ENCODE results near the gene RASSF7. TPM values are rescaled to one million over a fixed set of nuclear protein-coding genes. Genes with fewer than 3 reads are reported as not detected.
A peak's percentile ranks its signal among the peaks of the same experiment; 100 is the strongest.

Gene RASSF7
- total and polyA plus RNA-seq, 2 experiments from 2014 or later, result 11.9 to 18.8 TPM

DNA sequence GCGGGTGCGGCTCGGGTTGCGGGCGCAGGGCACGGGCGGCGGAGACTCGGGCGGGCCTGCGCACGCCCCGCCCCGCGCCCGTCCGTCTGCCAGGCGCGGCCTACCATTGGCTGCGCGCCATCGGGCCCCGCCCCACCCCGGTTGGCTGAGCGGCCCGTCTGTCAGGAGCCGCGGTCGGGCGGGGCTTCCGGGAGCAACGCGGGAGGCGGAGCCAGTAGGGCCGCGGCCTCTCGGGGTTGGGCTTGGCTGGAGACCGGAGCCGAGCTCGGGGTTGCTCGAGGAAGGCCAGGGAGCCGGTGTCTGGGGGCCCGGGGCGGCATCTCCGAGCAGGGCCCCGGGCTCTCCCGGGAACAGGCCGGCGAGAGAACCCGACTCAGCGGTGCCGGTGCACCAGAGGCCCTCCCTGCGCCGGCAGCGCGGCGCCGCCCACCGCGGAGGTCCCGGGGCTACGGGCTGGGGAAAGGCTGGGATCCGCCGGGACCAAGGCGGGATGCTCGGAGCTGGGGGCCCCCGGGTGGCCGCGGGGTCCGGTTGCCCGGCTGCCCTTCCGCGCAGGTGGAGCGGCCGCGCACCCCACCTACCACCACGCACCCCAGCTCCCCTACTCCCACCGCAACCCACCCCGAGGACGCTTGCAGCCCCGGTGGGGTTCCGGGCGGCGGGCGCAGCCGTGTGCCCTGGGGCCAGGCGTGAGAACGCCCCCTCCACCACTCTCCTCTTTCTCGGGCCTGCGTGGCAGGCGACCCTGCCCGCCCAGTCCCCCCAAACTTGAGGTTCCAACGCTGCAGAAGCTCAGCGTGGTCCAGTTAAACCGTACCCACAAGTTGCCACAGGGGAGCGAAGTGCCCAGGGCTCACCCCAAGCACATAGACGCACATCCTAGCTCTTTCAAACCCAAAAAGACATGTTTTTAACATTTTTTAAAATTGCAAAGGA, 25.0 kb upstream of the RASSF7 start, which contains the start of gene HRAS:
Gene HRAS (minus strand): TSS at position 58 of the 936 bp plus-strand sequence.
- DNase-seq, result peak; percentile 97
- peak within 1 kb of the TSS; percentile 65 for H2AFZ ChIP-seq
- H3K9ac ChIP-seq, result peak within 1 kb of the TSS; percentile 87
- no peaks in the 10 kb centered on the region for H4K20me1 ChIP-seq (ENCODE audit: insufficient read depth)
- in situ Hi-C loops (cut with MboI), result no loop called here
- H3K4me3 ChIP-seq, result peak within 1 kb of the TSS; percentile 99
- H3K4me2 ChIP-seq (ENCODE audit: unreplicated experiment), result peak within 1 kb of the TSS; percentile 96
- H3K4me1 ChIP-seq (ENCODE audit: insufficient read depth), result no peaks in the 10 kb centered on the region
- peak within 1 kb of the TSS; percentile 39 for H3K27ac ChIP-seq
- no peaks in the 10 kb centered on the region for H3K27me3 ChIP-seq (replicated peaks; ENCODE audit: insufficient read depth)
- H3K9me3 ChIP-seq (ENCODE audit: low read depth), result no peaks in the 10 kb centered on the region
- no peaks in the 10 kb centered on the region for H3K9me2 ChIP-seq (ENCODE audit: insufficient read depth)
- 3 to 8% methylated on average over 37 to 68 of the region's 97 CpGs for WGBS, 2 experiments (ENCODE audit: low coverage in 1 of 2, low lambda C conversion rate in 2 of 2, missing lambda C conversion rate in 2 of 2)
- H3K36me3 ChIP-seq (ENCODE audit: low read depth), result no peaks in the 10 kb centered on the region
- H3K79me2 ChIP-seq (ENCODE audit: insufficient read depth), result peaks cover 17% of the 10 kb centered on the region
- TF ChIP-seq EZH2 (IDR thresholded peaks at IDR 0.05; ENCODE audit: insufficient read depth, poor library complexity, severe bottlenecking) (no peak), EZH2phosphoT487 (IDR thresholded peaks at IDR 0.05; ENCODE audit: insufficient read depth, low read depth) (no peak)
- H3F3A ChIP-seq (ENCODE audit: insufficient read depth), result 0 out of 2 replicates have a peak, but pooled peaks cover 5% of the 10 kb centered on the region

DNA sequence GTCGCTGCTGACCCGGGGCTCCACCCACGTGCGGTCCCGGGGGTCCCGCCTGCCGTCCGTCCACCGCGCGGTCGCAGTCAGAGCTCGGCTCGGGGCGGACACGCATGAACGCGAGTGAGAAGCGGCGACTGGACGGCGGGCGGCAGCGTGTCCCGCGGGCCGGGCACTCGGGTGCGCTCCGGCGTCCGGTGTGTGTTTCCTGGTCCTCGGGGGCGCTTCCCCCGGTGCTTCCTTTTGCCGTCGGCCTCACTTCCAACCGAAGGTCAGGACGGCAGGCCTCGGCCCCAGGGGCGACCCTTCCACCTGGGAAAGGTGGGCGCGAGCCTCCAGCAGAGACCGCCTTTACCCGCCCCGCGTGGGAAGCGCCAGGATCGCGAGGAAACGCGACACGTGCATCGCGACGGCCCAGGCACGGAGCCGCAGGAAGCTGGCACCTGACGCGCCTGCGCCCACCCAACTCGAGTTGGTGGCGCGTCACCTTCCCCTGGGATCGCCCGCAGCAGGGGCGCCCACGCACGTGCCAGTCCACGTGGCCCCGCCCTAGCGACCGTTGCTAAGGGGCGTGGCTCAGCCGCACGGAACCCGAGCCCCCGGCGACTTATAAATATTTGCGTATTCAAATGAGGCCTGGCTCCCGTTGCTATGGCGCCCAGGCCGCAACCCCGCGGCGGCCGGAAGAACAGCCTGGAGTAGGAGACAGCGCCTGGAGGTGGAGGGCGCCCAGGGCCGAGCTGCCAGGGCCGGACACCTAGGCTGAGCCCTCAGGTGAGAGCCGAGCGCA, 23.7 kb upstream of the RASSF7 start, which contains the start of gene LRRC56:
Gene LRRC56 (plus strand): TSS at position 687 of the 781 bp plus-strand sequence. CDS start 3,158 bp downstream, outside the sequence.
- 4 to 5% methylated on average over 83 to 86 of the region's 93 CpGs for WGBS, 2 experiments (ENCODE audit: low coverage in 1 of 2, low lambda C conversion rate in 2 of 2, missing lambda C conversion rate in 2 of 2)
- Histone ChIP-seq H3K9ac (peak within 1 kb of the TSS; percentile 71), H3K79me2 (ENCODE audit: insufficient read depth) (peaks cover 17% of the 10 kb centered on the region), H3K9me2 (ENCODE audit: insufficient read depth) (no peaks in the 10 kb centered on the region), H3K27ac (peak within 1 kb of the TSS; percentile 39), H3K4me1 (ENCODE audit: insufficient read depth) (no peaks in the 10 kb centered on the region), H4K20me1 (ENCODE audit: insufficient read depth) (no peaks in the 10 kb centered on the region), H2AFZ (peak within 1 kb of the TSS; percentile 63), H3K4me2 (ENCODE audit: unreplicated experiment) (peak within 1 kb of the TSS; percentile 59), H3K4me3 (peak within 1 kb of the TSS; percentile 76), H3K36me3 (ENCODE audit: low read depth) (no peaks in the 10 kb centered on the region), H3F3A (ENCODE audit: insufficient read depth) (0 out of 2 replicates have a peak, but pooled peaks cover 5% of the 10 kb centered on the region), H3K9me3 (ENCODE audit: low read depth) (no peaks in the 10 kb centered on the region), H3K27me3 (replicated peaks; ENCODE audit: insufficient read depth) (no peaks in the 10 kb centered on the region)
- DNase-seq, result peak; percentile 86
- in situ Hi-C loops (cut with MboI), result no loop called here
- no peak for TF ChIP-seq EZH2phosphoT487 (IDR thresholded peaks at IDR 0.05; ENCODE audit: insufficient read depth, low read depth)
- no peak for TF ChIP-seq EZH2 (IDR thresholded peaks at IDR 0.05; ENCODE audit: insufficient read depth, poor library complexity, severe bottlenecking)

DNA sequence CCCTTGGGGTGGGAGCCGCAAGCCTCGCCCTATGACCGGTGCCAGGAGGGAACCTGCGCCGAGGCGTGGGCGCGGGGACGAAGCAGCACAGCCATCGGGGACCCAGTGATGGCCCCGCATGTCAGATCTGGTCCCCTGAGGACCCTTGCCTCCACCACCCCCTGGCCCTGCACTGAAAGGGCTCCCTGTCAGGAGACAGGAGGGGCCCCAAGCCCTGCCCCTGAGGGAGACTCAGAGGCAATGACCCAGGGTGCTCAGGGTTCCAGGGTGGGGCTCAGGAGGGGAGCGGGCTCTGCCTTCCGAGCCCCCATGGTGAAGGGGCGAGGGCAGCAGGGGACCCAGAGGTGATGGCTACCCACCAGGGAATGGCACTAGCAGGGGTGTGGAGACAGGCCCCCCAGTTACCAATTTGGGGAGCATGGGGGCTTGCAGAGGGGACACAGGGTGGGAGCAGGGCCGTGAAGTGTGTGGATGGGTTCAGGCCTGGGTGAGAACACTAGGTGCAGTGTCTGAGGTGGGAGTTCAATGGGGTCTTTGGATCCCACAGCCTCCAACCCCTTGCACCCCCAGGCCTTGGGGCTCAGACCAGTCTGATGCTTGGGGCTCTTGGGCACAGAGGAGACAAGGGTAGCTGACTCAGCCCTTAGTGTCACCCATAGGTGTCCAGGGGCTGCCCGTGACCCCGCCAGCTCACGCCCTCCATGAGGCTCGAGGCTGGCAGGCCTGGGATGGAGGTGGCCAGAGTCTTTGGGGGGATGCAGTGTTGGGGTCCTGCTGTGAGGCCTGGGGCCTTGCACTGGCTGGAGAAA, 22.9 kb upstream of the RASSF7 start:
- H3K9me2 ChIP-seq (ENCODE audit: insufficient read depth), result no peaks in the 10 kb centered on the region
- H3K27me3 ChIP-seq (replicated peaks; ENCODE audit: insufficient read depth), result no peaks in the 10 kb centered on the region
- H2AFZ ChIP-seq, result no peak overlapping the region; the same call in 1 of the 2 replicates
- no peaks in the 10 kb centered on the region for H3K4me1 ChIP-seq (ENCODE audit: insufficient read depth)
- no peaks in the 10 kb centered on the region for H3K9me3 ChIP-seq (ENCODE audit: low read depth)
- peaks cover 17% of the 10 kb centered on the region for H3K79me2 ChIP-seq (ENCODE audit: insufficient read depth)
- H3K27ac ChIP-seq, result no peak overlapping the region
- 72 to 81% methylated on average over 15 to 19 of the region's 19 CpGs for WGBS, 2 experiments (ENCODE audit: low coverage in 1 of 2, low lambda C conversion rate in 2 of 2, missing lambda C conversion rate in 2 of 2)
- H3K4me3 ChIP-seq, result peak overlapping the region; percentile 76; the same call in 1 of the 2 replicates
- 0 out of 2 replicates have a peak, but pooled peaks cover 5% of the 10 kb centered on the region for H3F3A ChIP-seq (ENCODE audit: insufficient read depth)
- H3K36me3 ChIP-seq (ENCODE audit: low read depth), result no peaks in the 10 kb centered on the region
- TF ChIP-seq EZH2 (IDR thresholded peaks at IDR 0.05; ENCODE audit: insufficient read depth, poor library complexity, severe bottlenecking), result no peak
- TF ChIP-seq EZH2phosphoT487 (IDR thresholded peaks at IDR 0.05; ENCODE audit: insufficient read depth, low read depth), result no peak
- H3K4me2 ChIP-seq (ENCODE audit: unreplicated experiment), result peak overlapping the region; percentile 59
- peak overlapping the region; percentile 71; the same call in 1 of the 2 replicates for H3K9ac ChIP-seq
- in situ Hi-C loops (cut with MboI), result no loop called here
- no peaks in the 10 kb centered on the region for H4K20me1 ChIP-seq (ENCODE audit: insufficient read depth)
- DNase-seq, result no peak

Data from GM23248 (cell line).